GM12878 (cell line): ENCODE data around the gene GAK. TPM values are rescaled to one million over a fixed set of nuclear protein-coding genes. Genes with fewer than 3 reads are reported as not detected.

ENCODE experiments used
- ATAC-seq: fragments of 200-7000 bp; cut with Tn5 transposase; 3 replicates; pipeline ENCODE4 v1.9.1; 2020; ENCODE audit warnings: mild to moderate bottlenecking, moderate library complexity
- BruUV-seq: library from RNA; stranded (reverse); fragments of 400-500 nt; replicated peaks from 2 replicates; lab custom pipeline; 2021; lab: Mats Ljungman, UMichigan
- CTCF ChIA-PET: fragments of 300-600 bp; sonication (Branson Sonifier 250); formaldehyde crosslinking; extraction: SDS; loops from one replicate; lab custom pipeline; 2021; ENCODE audit warnings: inconsistent platforms; lab: Yijun Ruan, JAX
- POLR2A ChIA-PET: fragments of 350-600 bp; formaldehyde crosslinking; extraction: SDS; loops from one replicate; lab custom pipeline; 2021; ENCODE audit warnings: inconsistent platforms; lab: Charles Lee
- RAD21 ChIA-PET: fragments of 300-600 bp; sonication (Branson Sonifier 250); formaldehyde crosslinking; loops from one replicate; lab custom pipeline; 2023; ENCODE audit warnings: antibody characterized with exemption; ENCODE audit not compliant: unreplicated experiment; lab: Charles Lee
- SMC1A ChIA-PET: fragments of 300-600 bp; sonication (Branson Sonifier 250); formaldehyde crosslinking; loops from one replicate; lab custom pipeline; 2023; ENCODE audit not compliant: unreplicated experiment, uncharacterized antibody; lab: Charles Lee
- DNase-seq: peaks from one replicate; pipeline ENCODE4 v3.0.0-alpha.2; 2011; ENCODE audit warnings: low read depth, low spot score
- FAIRE-seq: peaks from 3 replicates; lab custom pipeline; 2011; peaks lifted over from hg19 to GRCh38; lab: Jason Lieb, UNC
- H2AFZ ChIP-seq: 2 replicates; pipeline ENCODE4 v1.6.0; 2011; ENCODE audit warnings: low read depth, low read length, control low read depth; ENCODE audit not compliant: control insufficient read depth
- H3K27ac ChIP-seq: 2 replicates; pipeline ENCODE4 v1.5.1; 2011; ENCODE audit warnings: control low read depth; ENCODE audit not compliant: control insufficient read depth, insufficient read depth
- H3K27me3 ChIP-seq, 2 experiments: replicated peaks in 1 of 2; 2 replicates each; pipeline versions ENCODE4 v1.6.0 to v1.6.1; 2011; ENCODE audit warnings: low read length in 1 of 2; ENCODE audit not compliant: control insufficient read depth in 2 of 2, insufficient read depth in 2 of 2
- H3K36me3 ChIP-seq, 2 experiments: 2 replicates each; pipeline ENCODE4 v1.5.1; 2011; ENCODE audit warnings: low read length in 1 of 2; ENCODE audit not compliant: control insufficient read depth in 2 of 2, insufficient read depth in 2 of 2
- H3K4me1 ChIP-seq: 2 replicates; pipeline ENCODE4 v1.6.1; 2011; ENCODE audit warnings: mild to moderate bottlenecking, low read length, moderate library complexity, mixed read lengths; ENCODE audit not compliant: control insufficient read depth, insufficient read depth
- H3K4me2 ChIP-seq: 2 replicates; pipeline ENCODE4 v1.6.0; 2011; ENCODE audit warnings: control low read depth; ENCODE audit not compliant: control insufficient read depth, insufficient read depth
- H3K4me3 ChIP-seq: fragments of 200-600 bp; sonication (generic); 2 replicates; pipeline ENCODE4 v1.5.1; 2016
- H3K79me2 ChIP-seq: 2 replicates; pipeline ENCODE4 v1.6.0; 2011; ENCODE audit warnings: low read length; ENCODE audit not compliant: control insufficient read depth, insufficient read depth
- H3K9ac ChIP-seq: 2 replicates; pipeline ENCODE4 v1.8.0; 2011; ENCODE audit warnings: low read length, control low read depth, mixed read lengths; ENCODE audit not compliant: control insufficient read depth, insufficient read depth
- H3K9me3 ChIP-seq: replicated peaks from 3 replicates; pipeline ENCODE4 v1.5.1; 2011; ENCODE audit warnings: mild to moderate bottlenecking, low read length; ENCODE audit not compliant: control insufficient read depth, insufficient read depth
- H4K20me1 ChIP-seq: 2 replicates; pipeline ENCODE4 v1.6.0; 2011; ENCODE audit not compliant: control insufficient read depth, insufficient read depth
- BRCA1 ChIP-seq: IDR thresholded peaks from 2 replicates; pipeline ENCODE4 v1.6.1; 2011; ENCODE audit warnings: low read depth, low read length, improper control_type of control experiment
- E4F1 ChIP-seq: fragments of 450-650 bp; IDR thresholded peaks from 2 replicates; pipeline ENCODE4 v1.6.1; 2018; ENCODE audit warnings: borderline replicate concordance, mild to moderate bottlenecking; ENCODE audit not compliant: partially characterized antibody
- FOXM1 ChIP-seq: IDR thresholded peaks from 2 replicates; pipeline ENCODE4 v1.6.1; 2012; ENCODE audit warnings: low read depth, mild to moderate bottlenecking, inconsistent platforms, low read length, moderate library complexity
- HCFC1 ChIP-seq: fragments of 150-350 bp; IDR thresholded peaks from 2 replicates; pipeline ENCODE4 v1.6.1; 2014; ENCODE audit warnings: low read length
- HDAC2 ChIP-seq: fragments of 200-600 bp; sonication (generic); IDR thresholded peaks from 2 replicates; pipeline ENCODE4 v1.6.1; 2017
- IRF5 ChIP-seq: fragments of 450-650 bp; IDR thresholded peaks from 2 replicates; pipeline ENCODE4 v1.6.1; 2017; ENCODE audit warnings: borderline replicate concordance
- MEF2A ChIP-seq: IDR thresholded peaks from 2 replicates; pipeline ENCODE4 v1.6.1; 2011; ENCODE audit warnings: low read depth, mild to moderate bottlenecking, low read length, moderate library complexity; ENCODE audit not compliant: insufficient read depth
- MYB ChIP-seq: fragments of 150-350 bp; IDR thresholded peaks from 2 replicates; pipeline ENCODE4 v1.6.1; 2014; ENCODE audit warnings: mild to moderate bottlenecking, low read depth, low read length, borderline replicate concordance
- NBN ChIP-seq: fragments of 450-650 bp; IDR thresholded peaks from 2 replicates; pipeline ENCODE4 v1.6.1; 2016
- NRF1 ChIP-seq: conservative IDR thresholded peaks from 2 replicates; pipeline ENCODE4 v1.6.1; 2011; ENCODE audit warnings: mild to moderate bottlenecking, low read depth, low read length, improper control_type of control experiment
- RB1 ChIP-seq: fragments of 450-650 bp; formaldehyde crosslinking; IDR thresholded peaks from 2 replicates; pipeline ENCODE4 v1.6.1; 2017; ENCODE audit warnings: mild to moderate bottlenecking, borderline replicate concordance
- ZBTB11 ChIP-seq: fragments of 450-650 bp; formaldehyde crosslinking; IDR thresholded peaks from 2 replicates; pipeline ENCODE4 v1.5.0; 2022; ENCODE audit warnings: mild to moderate bottlenecking, missing genetic modification characterization
- ZNF384 ChIP-seq: IDR thresholded peaks from 2 replicates; pipeline ENCODE4 v1.6.1; 2012; ENCODE audit warnings: low read depth, mild to moderate bottlenecking, low read length, improper control_type of control experiment, borderline replicate concordance
- WGBS: methylation state at CpG from one replicate; pipeline ENCODE4 v1.1.6; 2016; ENCODE audit warnings: low lambda C conversion rate; ENCODE audit not compliant: insufficient replicate concordance, insufficient coverage; ENCODE audit errors: missing lambda C conversion rate; 5-methylcytosine and 5-hydroxymethylcytosine counted together
- in situ Hi-C: fragments of 300-500 bp; cut with MboI; formaldehyde crosslinking; loops from 9 replicates; pipeline ENCODE4 v1.14.3; 2018; ENCODE audit warnings: mixed read lengths
- intact Hi-C: fragments of 100-400 bp; cut with micrococcal nuclease; formaldehyde crosslinking; loops from one replicate; pipeline ENCODE4 v1.14.2; 2022; ENCODE audit not compliant: unreplicated experiment
- polyA plus RNA-seq, 11 experiments: library from polyadenylated mRNA; depleted of rRNA in 4 of 11; unstranded in 6 of 11; stranded (reverse) in 5 of 11; fragments of >200 nt; fragmentation: Nextera tagmentation in 4 of 11; fragmentation: Illumina TruSeq in 1 of 11; extraction: Ambion mirVana in 4 of 11; extraction: Trizol in 1 of 11; gene quantifications; 1 replicate in 1 of 11; 2 replicates in 10 of 11; pipeline versions ENCODE4 v1.2.1 to v1.2.3, GENCODE V29; 2011 to 2016; ENCODE audit warnings: inconsistent platforms in 2 of 11, missing spikeins in 2 of 11, low read depth in 1 of 11
- total RNA-seq, 4 experiments: library from RNA; depleted of rRNA in 3 of 4; stranded (reverse); fragments of >200 nt in 3 of 4; fragmentation: Illumina TruSeq in 1 of 4; extraction: Trizol in 1 of 4; gene quantifications; 2 replicates each; pipeline versions ENCODE4 v1.2.1 to v1.2.3, GENCODE V29; 2013 to 2021

The GAK gene
- total and polyA plus RNA-seq, 10 of the 15 experiments (the other 5 are each of a cell fraction or from before 2014, with no cell fraction given) = 0.82 to 127 (median 53.8) TPM

- RAD21 ChIA-PET = no interaction called here
- in situ Hi-C loops = no loop called here
- FAIRE-seq (no peak), ATAC-seq (no peak), DNase-seq (no peak)
- Histone ChIP-seq H4K20me1 (no peaks in the 10 kb centered on the region), H3K4me2 (no peak overlapping the region), H3K36me3 (no peaks in the 10 kb centered on the region; a peak in 1 of 4 replicates), H3K79me2 (no peaks in the 10 kb centered on the region), H3K4me3 (no peak overlapping the region), H3K9ac (no peak overlapping the region), H3K9me3 (no peaks in the 10 kb centered on the region), H3K27ac (no peak overlapping the region), H3K4me1 (no peaks in the 10 kb centered on the region), H3K27me3 (no peaks in the 10 kb centered on the region), H2AFZ (no peak overlapping the region)
- TF ChIP-seq FOXM1 (no peak), HDAC2 (no peak), IRF5 (no peak), MEF2A (no peak), E4F1 (no peak), HCFC1 (no peak), NRF1 (no peak), ZBTB11 (no peak), NBN (no peak), RB1 (no peak), MYB (no peak), ZNF384 (no peak), BRCA1 (no peak)
- CTCF ChIA-PET = no interaction called here
- 69% methylated on average over 17 of the region's 17 CpGs for WGBS
- SMC1A ChIA-PET = no interaction called here
- intact Hi-C loops = no loop called here
- BruUV-seq = no TSS peak
- POLR2A ChIA-PET = no interaction called here
These were observed 26.7 kb upstream of the GAK start for GRCh38 chr4:958696-959337.
